Trophoblast cell (in vitro differentiated cells and primary cell): Measurements from ENCODE around the gene C22orf39.

Experiments used
- DNase-seq, 2 donors: peaks; one replicate each; pipeline ENCODE4 v3.0.0-alpha.2; 2016
- H2AFZ ChIP-seq: 2 replicates; pipeline ENCODE4 v1.6.1; 2013; ENCODE audit warnings: low read length, moderate library complexity, mild to moderate bottlenecking; ENCODE audit not compliant: insufficient read depth, poor library complexity
- H2AK5ac ChIP-seq: 2 replicates; pipeline ENCODE4 v1.6.1; 2013; ENCODE audit warnings: mild to moderate bottlenecking, low read length
- H2BK120ac ChIP-seq: 2 replicates; pipeline ENCODE4 v1.6.1; 2013; ENCODE audit warnings: low read length, mild to moderate bottlenecking, moderate library complexity; ENCODE audit not compliant: insufficient read depth, poor library complexity
- H2BK12ac ChIP-seq: 2 replicates; pipeline ENCODE4 v1.6.1; 2013; ENCODE audit warnings: mild to moderate bottlenecking, low read length, moderate library complexity
- H2BK5ac ChIP-seq: 2 replicates; pipeline ENCODE4 v1.6.1; 2013; ENCODE audit warnings: low read length, low read depth, moderate library complexity, mild to moderate bottlenecking; ENCODE audit not compliant: poor library complexity
- H3K14ac ChIP-seq: 2 replicates; pipeline ENCODE4 v1.6.1; 2013; ENCODE audit warnings: mild to moderate bottlenecking, low read length
- H3K18ac ChIP-seq: 2 replicates; pipeline ENCODE4 v1.6.1; 2013; ENCODE audit warnings: mild to moderate bottlenecking, low read length
- H3K23ac ChIP-seq: 2 replicates; pipeline ENCODE4 v1.6.1; 2013; ENCODE audit warnings: low read length
- H3K27ac ChIP-seq: 2 replicates; pipeline ENCODE4 v1.5.1; 2013; ENCODE audit warnings: low read depth, mild to moderate bottlenecking, inconsistent platforms, low read length, moderate library complexity
- H3K27me3 ChIP-seq: 2 replicates; pipeline ENCODE4 v1.6.1; 2013; ENCODE audit warnings: inconsistent platforms, mild to moderate bottlenecking, low read length, moderate library complexity; ENCODE audit not compliant: insufficient read depth
- H3K36me3 ChIP-seq, 2 experiments: 1 replicate in 1 of 2; 2 replicates in 1 of 2; pipeline ENCODE4 v1.6.1; 2013; ENCODE audit warnings: low read length in 2 of 2, mild to moderate bottlenecking in 2 of 2, moderate library complexity in 1 of 2; ENCODE audit not compliant: insufficient read depth in 2 of 2, control insufficient read depth in 1 of 2
- H3K4ac ChIP-seq: 2 replicates; pipeline ENCODE4 v1.6.1; 2013; ENCODE audit warnings: low read depth, mild to moderate bottlenecking, low read length, moderate library complexity
- H3K4me1 ChIP-seq, 2 experiments: 1 replicate in 1 of 2; 2 replicates in 1 of 2; pipeline ENCODE4 v1.6.1; 2013; ENCODE audit warnings: low read length in 2 of 2, mild to moderate bottlenecking in 2 of 2, moderate library complexity in 1 of 2; ENCODE audit not compliant: insufficient read depth in 2 of 2, control insufficient read depth in 1 of 2
- H3K4me2 ChIP-seq: 2 replicates; pipeline ENCODE4 v1.6.1; 2013; ENCODE audit warnings: inconsistent platforms, mild to moderate bottlenecking, low read length, moderate library complexity
- H3K4me3 ChIP-seq: 2 replicates; pipeline ENCODE4 v1.5.1; 2013; ENCODE audit warnings: mild to moderate bottlenecking, low read depth, low read length, inconsistent platforms
- H3K79me1 ChIP-seq: one replicate; pipeline ENCODE4 v1.6.1; 2013; ENCODE audit warnings: low read length
- H3K79me2 ChIP-seq: 2 replicates; pipeline ENCODE4 v1.6.1; 2013; ENCODE audit warnings: low read length, mild to moderate bottlenecking; ENCODE audit not compliant: control insufficient read depth, insufficient read depth, poor library complexity
- H3K9ac ChIP-seq: 2 replicates; pipeline ENCODE4 v1.6.1; 2013; ENCODE audit warnings: mild to moderate bottlenecking, low read length
- H3K9me3 ChIP-seq: 2 replicates; pipeline ENCODE4 v1.6.1; 2013; ENCODE audit warnings: low read depth, mild to moderate bottlenecking, control low read depth, inconsistent platforms, low read length; ENCODE audit not compliant: insufficient read depth
- H4K12ac ChIP-seq: 2 replicates; pipeline ENCODE4 v1.6.1; 2013; ENCODE audit warnings: low read depth, mild to moderate bottlenecking, low read length, moderate library complexity
- H4K8ac ChIP-seq: 2 replicates; pipeline ENCODE4 v1.6.1; 2013; ENCODE audit warnings: low read depth, mild to moderate bottlenecking, low read length, moderate library complexity
- H4K91ac ChIP-seq: one replicate; pipeline ENCODE4 v1.6.1; 2013; ENCODE audit warnings: low read depth, mild to moderate bottlenecking, low read length, moderate library complexity
- WGBS: extraction: QIAGEN DNeasy Blood & Tissue Kit; methylation state at CpG from one replicate; pipeline ENCODE4 v1.1.7; 2013; ENCODE audit warnings: missing lambda C conversion rate; ENCODE audit not compliant: insufficient read length, insufficient coverage; ENCODE audit errors: extremely low coverage; 5-methylcytosine and 5-hydroxymethylcytosine counted together

Gene C22orf39

GRCh38 chr22:19494676-19495173 is 47.2 kb upstream of the C22orf39 start:
- Histone ChIP-seq H2BK12ac (no peak overlapping the region), H3K4me2 (no peak overlapping the region), H3K79me1 (no peaks in the 10 kb centered on the region), H3K9ac (no peak overlapping the region), H3K36me3 (peaks cover 40 to 41% of the 10 kb centered on the region in 2 experiments), H3K18ac (no peak overlapping the region), H2BK5ac (no peak overlapping the region), H3K4ac (no peak overlapping the region), H3K27me3 (no peaks in the 10 kb centered on the region), H3K79me2 (no peaks in the 10 kb centered on the region), H4K8ac (no peak overlapping the region), H3K4me1 (no peaks in the 10 kb centered on the region), H2AK5ac (no peak overlapping the region), H3K14ac (no peak overlapping the region), H3K23ac (no peak overlapping the region), H3K27ac (no peak overlapping the region), H2AFZ (no peak overlapping the region), H4K91ac (no peak overlapping the region), H3K9me3 (no peaks in the 10 kb centered on the region), H4K12ac (no peak overlapping the region), H3K4me3 (no peak overlapping the region), H2BK120ac (no peak overlapping the region)
- no peak for DNase-seq
- no CpG with 5 or more reads among the region's 6 CpGs for WGBS

GRCh38 chr22:19494001-19494560 is 46.6 kb upstream of the C22orf39 start:
- no peak overlapping the region for H3K9ac ChIP-seq
- WGBS, result no CpG with 5 or more reads among the region's 8 CpGs
- H2BK5ac ChIP-seq, result no peak overlapping the region
- H3K79me1 ChIP-seq, result no peaks in the 10 kb centered on the region
- no peak overlapping the region for H4K8ac ChIP-seq
- H3K36me3 ChIP-seq, result peaks cover 35 to 38% of the 10 kb centered on the region in 2 experiments
- H3K9me3 ChIP-seq, result no peaks in the 10 kb centered on the region
- H3K18ac ChIP-seq, result no peak overlapping the region
- H3K4me3 ChIP-seq, result no peak overlapping the region
- no peak overlapping the region for H2BK12ac ChIP-seq
- H3K4me1 ChIP-seq, result no peaks in the 10 kb centered on the region
- no peak overlapping the region for H3K14ac ChIP-seq
- H2AFZ ChIP-seq, result no peak overlapping the region
- H3K27me3 ChIP-seq, result no peaks in the 10 kb centered on the region
- no peak overlapping the region for H3K23ac ChIP-seq
- H3K4ac ChIP-seq, result no peak overlapping the region
- H2BK120ac ChIP-seq, result no peak overlapping the region
- no peak overlapping the region for H4K12ac ChIP-seq
- no peak overlapping the region for H3K27ac ChIP-seq
- H4K91ac ChIP-seq, result no peak overlapping the region
- no peak for DNase-seq
- H3K79me2 ChIP-seq, result no peaks in the 10 kb centered on the region
- H2AK5ac ChIP-seq, result no peak overlapping the region
- no peak overlapping the region for H3K4me2 ChIP-seq

- Histone ChIP-seq H2BK120ac (no peak overlapping the region), H3K4me3 (no peak overlapping the region), H3K79me2 (no peaks in the 10 kb centered on the region), H3K4me2 (no peak overlapping the region), H2BK5ac (no peak overlapping the region), H3K4me1 (no peaks in the 10 kb centered on the region), H3K9me3 (no peaks in the 10 kb centered on the region), H3K36me3 (peaks cover 30 to 31% of the 10 kb centered on the region in 2 experiments), H4K12ac (no peak overlapping the region), H3K4ac (no peak overlapping the region), H3K27me3 (no peaks in the 10 kb centered on the region), H3K27ac (no peak overlapping the region), H4K8ac (no peak overlapping the region), H3K14ac (no peak overlapping the region), H3K79me1 (no peaks in the 10 kb centered on the region), H2AFZ (no peak overlapping the region), H3K9ac (peak overlapping the region; percentile 27), H2AK5ac (no peak overlapping the region), H2BK12ac (no peak overlapping the region), H3K18ac (no peak overlapping the region), H4K91ac (no peak overlapping the region), H3K23ac (no peak overlapping the region)
- no peak for DNase-seq
- no CpG with 5 or more reads among the region's 6 CpGs for WGBS
Measured at GRCh38 chr22:19492504-19493174, 45.1 kb upstream of the C22orf39 start.

GRCh38 chr22:19490628-19491230 is 43.2 kb upstream of the C22orf39 start:
- no peak overlapping the region for H2AK5ac ChIP-seq
- no peaks in the 10 kb centered on the region for H3K79me1 ChIP-seq
- no peak overlapping the region for H3K23ac ChIP-seq
- DNase-seq, result no peak
- H3K9me3 ChIP-seq, result no peaks in the 10 kb centered on the region
- no peaks in the 10 kb centered on the region for H3K4me1 ChIP-seq
- H3K4me2 ChIP-seq, result no peak overlapping the region
- no peak overlapping the region for H4K8ac ChIP-seq
- H2BK120ac ChIP-seq, result no peak overlapping the region
- H3K9ac ChIP-seq, result no peak overlapping the region
- H3K4me3 ChIP-seq, result no peak overlapping the region
- no peaks in the 10 kb centered on the region for H3K79me2 ChIP-seq
- H3K14ac ChIP-seq, result no peak overlapping the region
- H3K27me3 ChIP-seq, result no peaks in the 10 kb centered on the region
- H2BK5ac ChIP-seq, result no peak overlapping the region
- H2AFZ ChIP-seq, result no peak overlapping the region
- H3K36me3 ChIP-seq, result peaks cover 22 to 26% of the 10 kb centered on the region in 2 experiments
- H4K91ac ChIP-seq, result no peak overlapping the region
- H3K4ac ChIP-seq, result no peak overlapping the region
- no peak overlapping the region for H2BK12ac ChIP-seq
- no CpG with 5 or more reads among the region's 5 CpGs for WGBS
- no peak overlapping the region for H4K12ac ChIP-seq
- no peak overlapping the region for H3K27ac ChIP-seq
- H3K18ac ChIP-seq, result no peak overlapping the region
